Measurements from ENCODE around the gene ENO2.

The ENO2 gene

GRCh38 chr12:6962285-6963015, 48.1 kb downstream of the ENO2 start:
- peak; percentile 39 for DNase-seq

DNA sequence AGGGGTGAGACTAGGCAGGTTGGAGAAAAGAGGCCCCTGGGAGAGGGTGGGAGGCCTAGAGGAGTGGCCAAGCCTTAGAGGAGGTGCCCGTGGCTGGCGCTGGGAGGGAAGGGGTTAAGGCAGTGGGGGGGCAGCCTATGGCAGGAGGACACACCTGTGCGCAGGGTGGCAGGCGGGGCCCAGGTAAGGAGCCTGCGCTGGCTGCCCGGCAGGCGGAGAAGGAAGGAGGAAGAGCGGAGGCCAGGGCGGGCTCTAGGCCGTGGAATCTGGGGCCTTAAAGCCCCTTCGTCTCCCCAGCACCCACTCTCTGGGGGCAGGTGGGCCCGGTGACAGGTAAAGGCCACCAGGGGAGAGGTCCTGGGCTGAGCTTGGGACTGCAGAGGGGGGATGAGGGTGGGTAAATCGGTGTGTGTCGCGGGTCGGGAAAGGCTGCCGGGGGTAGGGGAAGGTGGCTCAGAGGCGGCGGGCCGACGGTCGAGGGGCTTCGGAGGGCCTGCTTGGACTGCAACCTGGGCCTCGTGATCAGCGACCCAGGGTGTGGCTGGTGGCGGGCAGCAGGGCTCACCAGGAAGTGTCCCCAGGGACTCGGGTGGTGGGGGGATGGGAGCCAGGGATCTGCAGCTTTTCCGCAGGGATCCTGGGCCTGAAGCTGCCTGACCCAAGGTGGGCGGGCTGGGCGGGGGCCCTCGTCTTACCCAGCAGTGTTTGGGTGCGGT, 48.8 kb downstream of the ENO2 start:
- no peak for DNase-seq

DNA sequence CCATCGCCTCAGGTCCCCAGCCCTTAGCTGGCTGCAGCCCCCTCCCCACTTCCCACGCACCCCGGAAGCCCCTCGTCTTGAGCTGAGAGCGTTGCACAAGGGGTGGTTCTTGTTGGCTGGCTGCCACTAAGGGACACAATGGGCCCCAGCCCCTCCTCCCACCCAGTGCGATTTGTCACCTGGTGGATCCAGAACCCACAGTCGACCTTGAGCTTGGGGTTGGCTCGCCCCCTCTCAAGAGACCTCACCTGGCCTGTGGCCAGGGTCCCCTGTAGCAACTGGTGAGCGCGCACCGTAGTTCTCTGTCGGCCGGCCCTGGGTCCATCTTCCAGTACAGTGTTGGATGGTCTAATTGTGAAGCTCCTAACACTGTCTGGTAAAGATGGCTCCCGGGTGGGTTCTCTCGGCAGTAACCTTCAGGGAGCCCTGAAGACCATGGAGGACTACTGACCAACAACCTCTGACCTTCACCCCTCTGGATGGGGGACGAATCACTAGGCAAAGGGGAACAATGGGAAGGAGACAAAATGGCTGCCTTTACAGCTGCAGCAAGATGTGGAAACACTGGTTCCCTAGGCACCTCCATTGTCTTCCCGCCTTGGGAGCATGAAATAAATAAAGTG, 49.5 kb downstream of the ENO2 start:
- no peak for DNase-seq

- no peak for DNase-seq
Measured at GRCh38 chr12:6964605-6965025, 50.2 kb downstream of the ENO2 start.

DNA sequence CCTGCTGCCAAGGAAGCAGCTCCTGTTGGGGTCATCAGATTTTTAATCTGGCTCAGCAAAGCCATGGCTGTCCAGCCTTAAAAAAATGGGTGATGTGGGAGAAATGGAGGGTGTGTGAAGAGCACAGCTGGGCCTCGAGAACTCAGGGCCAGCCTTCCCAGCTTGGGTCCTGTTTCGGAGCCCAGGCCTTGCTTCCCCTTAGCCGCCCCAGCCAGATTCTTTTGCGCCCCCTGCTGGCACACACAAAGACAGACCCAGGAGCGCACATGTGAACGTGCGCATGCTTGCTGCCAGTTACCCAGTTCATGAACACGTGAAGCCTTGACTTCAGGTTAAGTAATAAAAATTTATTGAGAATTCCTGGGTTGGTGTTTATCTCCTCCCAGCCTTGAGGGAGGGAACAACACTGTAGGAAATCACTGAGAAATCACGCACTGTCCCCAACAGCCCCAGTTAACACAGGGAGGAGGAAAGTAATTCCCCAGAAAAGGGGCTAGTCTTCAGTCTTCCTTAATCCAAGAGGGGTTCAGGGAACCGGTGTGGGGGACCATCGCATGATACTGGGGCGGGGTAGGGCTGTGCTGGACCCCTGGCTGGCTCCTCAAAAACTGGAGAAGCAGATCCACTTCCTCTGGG, 50.8 kb downstream of the ENO2 start:
- DNase-seq = peak; percentile 85

GRCh38 chr12:6965714-6966113, 51.3 kb downstream of the ENO2 start:
- DNase-seq = no peak

- no peak for DNase-seq
Measured at GRCh38 chr12:6966351-6966750, 52.0 kb downstream of the ENO2 start.

GRCh38 chr12:6967651-6968100, 53.3 kb downstream of the ENO2 start:
- peak; percentile 12 for DNase-seq

DNA sequence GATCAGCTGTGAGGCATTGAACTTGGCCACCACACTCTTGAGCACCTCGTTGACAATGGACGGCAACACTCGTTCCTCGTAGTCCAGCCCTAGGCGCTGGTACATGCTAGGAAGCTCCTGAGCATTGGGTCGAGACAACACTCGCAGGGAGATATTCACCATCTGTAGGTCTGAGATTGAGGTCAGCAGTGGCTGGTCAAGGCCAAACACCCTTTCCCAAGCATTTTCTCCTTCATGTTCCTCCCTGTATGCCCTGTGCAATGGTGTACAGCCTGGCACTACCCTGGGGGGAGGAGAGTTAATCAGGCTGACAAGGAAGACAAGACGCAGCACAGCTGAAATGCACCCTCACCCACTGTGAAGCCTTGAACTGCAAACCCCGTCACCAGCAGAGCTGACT, 54.0 kb downstream of the ENO2 start:
- DNase-seq = no peak

DNA sequence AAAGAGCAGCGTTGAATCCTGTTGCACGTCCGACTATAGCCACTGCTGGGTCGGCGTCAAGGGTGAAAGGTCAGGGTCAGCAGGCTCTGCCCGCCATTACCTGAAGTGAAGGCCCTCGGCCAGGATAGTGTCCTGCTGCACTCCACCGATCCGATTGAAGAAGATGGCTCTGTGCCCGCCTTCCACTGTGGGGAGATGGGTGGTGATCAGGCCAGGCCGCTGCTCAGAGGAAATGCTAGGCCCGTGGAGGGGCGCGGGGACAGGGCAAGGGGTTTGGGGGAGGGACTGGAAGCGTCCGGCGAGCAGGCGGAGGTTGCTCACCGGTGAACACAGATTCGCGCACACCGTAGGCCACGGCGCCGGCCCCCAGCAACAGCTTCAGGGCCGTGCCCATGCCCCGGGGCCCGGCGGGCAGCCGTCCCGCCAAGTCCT, 55.7 kb downstream of the ENO2 start:
- no peak for DNase-seq

All from activated T-cell treated with anti-CD3 and anti-CD28 coated beads, Interleukin-2, amount 50 U/mL, for 1 hour (primary cell).